GM18511 (cell line): Measurements from ENCODE around the gene TUBB8.
"Not testable (repeated sequence)": the region's sequence is repeated elsewhere in the genome, so short reads cannot be mapped to it uniquely, and the experiment has no call there.

Experiments
- ATAC-seq: cut with Tn5 transposase; IDR thresholded peaks from one replicate; pipeline ENCODE4 v1.9.1; 2021; ENCODE audit warnings: mild to moderate bottlenecking, moderate library complexity; ENCODE audit not compliant: unreplicated experiment

The TUBB8 gene

GRCh38 chr10:48996-49395 is at the start of gene TUBB8:
TSS of gene TUBB8 (minus strand) at chr10:49296. CDS start at chr10:49238, 58 bp downstream.
- ATAC-seq: no peak

- no peak for ATAC-seq
Observed at GRCh38 chr10:96466-96865, 47.4 kb upstream of the TUBB8 start.

- no peak for ATAC-seq
Observed at GRCh38 chr10:95356-96115, 46.4 kb upstream of the TUBB8 start.

- no peak for ATAC-seq
Observed at GRCh38 chr10:94613-95012, 45.5 kb upstream of the TUBB8 start.

- no peak for ATAC-seq
Observed at GRCh38 chr10:92846-93245, 43.8 kb upstream of the TUBB8 start.

- ATAC-seq: no peak
Observed at GRCh38 chr10:92153-92552, 43.1 kb upstream of the TUBB8 start.

GRCh38 chr10:91313-91712 is 42.2 kb upstream of the TUBB8 start:
- ATAC-seq: no peak

GRCh38 chr10:90161-90560 is 41.1 kb upstream of the TUBB8 start:
- no peak for ATAC-seq

GRCh38 chr10:89248-89647 is 40.2 kb upstream of the TUBB8 start:
- no peak for ATAC-seq

GRCh38 chr10:88253-88652 is 39.2 kb upstream of the TUBB8 start:
- no peak for ATAC-seq

GRCh38 chr10:87177-88080 is 38.3 kb upstream of the TUBB8 start:
- no peak for ATAC-seq

GRCh38 chr10:86031-86430 is 36.9 kb upstream of the TUBB8 start:
- no peak for ATAC-seq

GRCh38 chr10:85044-85443 is 35.9 kb upstream of the TUBB8 start:
- ATAC-seq: no peak

GRCh38 chr10:83930-84530 is 34.9 kb upstream of the TUBB8 start:
- no peak for ATAC-seq

GRCh38 chr10:80477-81105 is 31.5 kb upstream of the TUBB8 start:
- no peak for ATAC-seq

GRCh38 chr10:79532-80215 is 30.6 kb upstream of the TUBB8 start:
- ATAC-seq: no peak

GRCh38 chr10:78556-78955 is 29.5 kb upstream of the TUBB8 start:
- ATAC-seq: no peak

GRCh38 chr10:74266-74621 is 25.1 kb upstream of the TUBB8 start:
- not testable (repeated sequence) for ATAC-seq

GRCh38 chr10:73543-74265 is 24.6 kb upstream of the TUBB8 start:
- ATAC-seq: not testable (repeated sequence)

GRCh38 chr10:68156-68555 is 19.1 kb upstream of the TUBB8 start:
- ATAC-seq: not testable (repeated sequence)
